Endodermal cell (in vitro differentiated cells): ENCODE data around the gene ROBO3. TPM values are rescaled to one million over a fixed set of nuclear protein-coding genes. Genes with fewer than 3 reads are reported as not detected.
A peak's percentile ranks its signal among the peaks of the same experiment; 100 is the strongest.

Experiments used
- DNase-seq: peaks from one replicate; pipeline ENCODE4 v3.0.0-alpha.2; 2017
- H3K27ac ChIP-seq: 2 replicates; pipeline ENCODE4 v1.5.1; 2013; ENCODE audit warnings: mild to moderate bottlenecking, low read depth, low read length, moderate library complexity
- H3K27me3 ChIP-seq: 2 replicates; pipeline ENCODE4 v1.6.1; 2013; ENCODE audit warnings: mild to moderate bottlenecking, low read length, moderate library complexity; ENCODE audit not compliant: insufficient read depth, control insufficient read depth, poor library complexity, severe bottlenecking
- H3K36me3 ChIP-seq: 2 replicates; pipeline ENCODE4 v1.7.0; 2013; ENCODE audit warnings: mild to moderate bottlenecking, low read length, moderate library complexity; ENCODE audit not compliant: control insufficient read depth, insufficient read depth
- H3K4me1 ChIP-seq: one replicate; pipeline ENCODE4 v1.7.0; 2013; ENCODE audit warnings: low read length; ENCODE audit not compliant: control insufficient read depth, insufficient read depth
- H3K4me3 ChIP-seq: 2 replicates; pipeline ENCODE4 v1.5.1; 2013; ENCODE audit warnings: mild to moderate bottlenecking, low read length, moderate library complexity
- H3K9ac ChIP-seq: 2 replicates; pipeline ENCODE4 v1.6.1; 2013; ENCODE audit warnings: mild to moderate bottlenecking, low read length, moderate library complexity; ENCODE audit not compliant: poor library complexity, severe bottlenecking; ENCODE audit errors: extremely low read depth
- H3K9me3 ChIP-seq: 2 replicates; pipeline ENCODE4 v1.6.1; 2013; ENCODE audit warnings: mild to moderate bottlenecking, low read length, moderate library complexity; ENCODE audit not compliant: control insufficient read depth
- H3K27ac Mint-ChIP-seq: 2 replicates; pipeline ENCODE4 v1.8.0; 2020; ENCODE audit warnings: mixed read lengths
- H3K27me3 Mint-ChIP-seq: 2 replicates; pipeline ENCODE4 v1.8.0; 2021; ENCODE audit warnings: mild to moderate bottlenecking, mixed read lengths; ENCODE audit not compliant: insufficient read depth
- H3K36me3 Mint-ChIP-seq: 2 replicates; pipeline ENCODE4 v1.8.0; 2020; ENCODE audit warnings: low read depth, mixed read lengths
- H3K4me1 Mint-ChIP-seq: 2 replicates; pipeline ENCODE4 v1.8.0; 2020; ENCODE audit warnings: mixed read lengths
- H3K4me3 Mint-ChIP-seq: 2 replicates; pipeline ENCODE4 v1.8.0; 2020; ENCODE audit warnings: mild to moderate bottlenecking, moderate library complexity, mixed read lengths
- H3K9me3 Mint-ChIP-seq: 2 replicates; pipeline ENCODE4 v1.8.0; 2020; ENCODE audit warnings: mild to moderate bottlenecking, mixed read lengths
- WGBS, 2 experiments: methylation state at CpG; one replicate each; pipeline versions ENCODE4 v1.1.5 to v1.1.7; 2013; ENCODE audit warnings: missing lambda C conversion rate in 2 of 2, mixed read lengths in 1 of 2; ENCODE audit not compliant: insufficient coverage in 1 of 2, insufficient read length in 1 of 2; 5-methylcytosine and 5-hydroxymethylcytosine counted together
- total RNA-seq, 2 donors: library from RNA; stranded (reverse); fragmentation: NEBNext Ultra II Directional in 1 of 2; extraction: Animal tissue kit (Norgen Biotek cat#: 25700) in 1 of 2; gene quantifications; 2 replicates in 1 of 2; 3 replicates in 1 of 2; pipeline ENCODE4 v1.2.1, GENCODE V29; 2021
- TF ChIP-seq, protein P1 (sequence below): fragments of 200-600 bp; sonication (generic); conservative IDR thresholded peaks from 2 replicates; pipeline ENCODE4 v1.5.0; 2021; ENCODE audit warnings: antibody characterized with exemption, mild to moderate bottlenecking

Gene ROBO3
- total RNA-seq, 2 donors from 2014 or later, result 15.3 to 16.2 TPM

DNA sequence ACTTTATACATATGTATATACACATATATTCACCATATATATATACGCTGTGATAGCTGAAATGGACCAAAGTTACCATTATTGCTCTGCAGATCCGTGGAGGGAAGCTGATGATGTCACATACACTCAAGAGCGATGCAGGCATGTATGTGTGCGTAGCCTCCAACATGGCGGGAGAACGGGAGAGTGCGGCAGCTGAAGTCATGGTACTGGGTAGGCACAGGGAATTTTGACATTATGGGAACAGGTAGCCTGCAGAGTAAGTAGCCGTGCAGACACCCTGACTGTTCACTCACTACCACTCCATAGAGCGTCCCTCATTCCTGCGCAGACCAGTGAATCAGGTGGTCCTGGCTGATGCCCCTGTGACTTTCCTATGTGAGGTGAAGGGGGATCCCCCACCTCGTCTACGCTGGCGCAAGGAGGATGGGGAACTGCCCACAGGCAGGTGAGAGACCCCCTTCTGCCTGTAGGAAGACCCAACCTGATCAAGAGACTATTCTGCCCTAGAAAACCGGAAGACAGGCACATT, 4.7 kb downstream of the ROBO3 start:
- no peaks in the 10 kb centered on the region for H3K9me3 ChIP-seq
- peaks cover 8% of the 10 kb centered on the region for H3K4me1 ChIP-seq
- no peak overlapping the region for H3K9ac ChIP-seq
- no peak overlapping the region for H3K4me3 Mint-ChIP-seq
- no peak for DNase-seq
- H3K36me3 Mint-ChIP-seq, result no peaks in the 10 kb centered on the region
- no peak overlapping the region for H3K27ac ChIP-seq
- H3K27ac Mint-ChIP-seq, result no peak overlapping the region
- TF ChIP-seq, protein P1, sequence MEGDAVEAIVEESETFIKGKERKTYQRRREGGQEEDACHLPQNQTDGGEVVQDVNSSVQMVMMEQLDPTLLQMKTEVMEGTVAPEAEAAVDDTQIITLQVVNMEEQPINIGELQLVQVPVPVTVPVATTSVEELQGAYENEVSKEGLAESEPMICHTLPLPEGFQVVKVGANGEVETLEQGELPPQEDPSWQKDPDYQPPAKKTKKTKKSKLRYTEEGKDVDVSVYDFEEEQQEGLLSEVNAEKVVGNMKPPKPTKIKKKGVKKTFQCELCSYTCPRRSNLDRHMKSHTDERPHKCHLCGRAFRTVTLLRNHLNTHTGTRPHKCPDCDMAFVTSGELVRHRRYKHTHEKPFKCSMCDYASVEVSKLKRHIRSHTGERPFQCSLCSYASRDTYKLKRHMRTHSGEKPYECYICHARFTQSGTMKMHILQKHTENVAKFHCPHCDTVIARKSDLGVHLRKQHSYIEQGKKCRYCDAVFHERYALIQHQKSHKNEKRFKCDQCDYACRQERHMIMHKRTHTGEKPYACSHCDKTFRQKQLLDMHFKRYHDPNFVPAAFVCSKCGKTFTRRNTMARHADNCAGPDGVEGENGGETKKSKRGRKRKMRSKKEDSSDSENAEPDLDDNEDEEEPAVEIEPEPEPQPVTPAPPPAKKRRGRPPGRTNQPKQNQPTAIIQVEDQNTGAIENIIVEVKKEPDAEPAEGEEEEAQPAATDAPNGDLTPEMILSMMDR, result no peak
- H3K4me1 Mint-ChIP-seq, result peaks cover 2% of the 10 kb centered on the region
- no peak overlapping the region for H3K4me3 ChIP-seq
- H3K27me3 Mint-ChIP-seq, result peaks cover 100% of the 10 kb centered on the region
- H3K36me3 ChIP-seq, result no peaks in the 10 kb centered on the region
- WGBS, 2 experiments, result 85 to 86% methylated on average over 9 to 14 of the region's 14 CpGs
- no peaks in the 10 kb centered on the region for H3K9me3 Mint-ChIP-seq
- H3K27me3 ChIP-seq, result peaks cover 100% of the 10 kb centered on the region

DNA sequence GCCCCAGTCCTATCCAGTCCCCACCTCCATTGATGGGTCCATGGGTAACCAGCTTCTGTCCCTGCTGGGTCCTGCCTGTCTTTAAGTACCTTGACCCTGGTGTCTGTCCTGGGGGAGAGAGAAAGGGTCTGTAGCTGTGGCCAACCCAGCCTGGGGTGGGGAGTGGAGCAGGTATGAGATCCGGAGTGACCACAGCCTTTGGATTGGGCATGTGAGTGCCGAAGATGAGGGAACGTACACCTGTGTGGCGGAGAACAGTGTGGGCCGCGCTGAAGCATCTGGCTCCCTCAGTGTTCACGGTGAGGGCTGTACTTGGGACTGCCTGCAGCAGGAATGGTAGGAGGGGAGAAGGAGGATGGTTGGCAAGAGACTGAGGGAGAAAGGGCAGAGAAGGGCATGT, 5.2 kb downstream of the ROBO3 start:
- Histone ChIP-seq H3K27ac (no peak overlapping the region), H3K36me3 (no peaks in the 10 kb centered on the region), H3K9ac (no peak overlapping the region), H3K27me3 (peaks cover 100% of the 10 kb centered on the region), H3K4me3 (no peak overlapping the region), H3K9me3 (no peaks in the 10 kb centered on the region), H3K4me1 (peaks cover 4% of the 10 kb centered on the region)
- Mint-ChIP-seq H3K4me1 (peaks cover 2% of the 10 kb centered on the region), H3K27me3 (peaks cover 100% of the 10 kb centered on the region), H3K9me3 (no peaks in the 10 kb centered on the region), H3K4me3 (no peak overlapping the region), H3K36me3 (no peaks in the 10 kb centered on the region), H3K27ac (no peak overlapping the region)
- TF ChIP-seq, protein P1, result no peak
- 81 to 83% methylated on average over 1 to 7 of the region's 7 CpGs for WGBS, 2 experiments
- DNase-seq, result peak; percentile 32

DNA sequence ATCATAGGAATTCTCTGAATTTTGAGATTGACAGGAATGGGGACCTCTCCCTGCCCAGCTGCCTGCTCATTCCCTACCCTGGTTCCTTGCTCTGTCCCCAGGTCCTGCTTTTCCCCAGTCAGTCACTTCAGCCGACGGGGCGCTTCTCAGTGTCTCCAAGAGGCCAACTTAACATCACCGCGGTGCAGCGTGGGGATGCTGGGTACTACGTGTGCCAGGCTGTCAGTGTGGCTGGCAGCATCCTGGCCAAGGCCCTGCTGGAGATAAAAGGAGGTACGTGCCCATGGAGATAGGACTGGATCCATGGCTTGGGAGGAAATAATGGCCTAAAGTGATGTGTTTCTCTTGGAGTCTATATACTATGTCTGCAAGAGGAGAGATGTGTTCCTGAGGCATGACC, 7.0 kb downstream of the ROBO3 start:
- H3K9me3 ChIP-seq, result no peaks in the 10 kb centered on the region
- no peak overlapping the region for H3K4me3 ChIP-seq
- Mint-ChIP-seq H3K27ac (no peak overlapping the region), H3K9me3 (no peaks in the 10 kb centered on the region), H3K27me3 (peaks cover 86% of the 10 kb centered on the region), H3K36me3 (no peaks in the 10 kb centered on the region), H3K4me1 (peaks cover 3% of the 10 kb centered on the region), H3K4me3 (no peak overlapping the region)
- no peak overlapping the region for H3K9ac ChIP-seq
- H3K36me3 ChIP-seq, result no peaks in the 10 kb centered on the region
- peak; percentile 44 for DNase-seq
- TF ChIP-seq, protein P1, result no peak
- peaks cover 87% of the 10 kb centered on the region for H3K27me3 ChIP-seq
- no peaks in the 10 kb centered on the region for H3K4me1 ChIP-seq
- H3K27ac ChIP-seq, result no peak overlapping the region
- 83% methylated on average over 8 of the region's 8 CpGs for WGBS, 2 experiments
